HEK293 (cell line): ENCODE data around the gene MTMR4.
A peak's percentile ranks its signal among the peaks of the same experiment; 100 is the strongest.

Experiments used
- FEZF1 ChIP-seq: fragments of 450-650 bp; formaldehyde crosslinking; IDR thresholded peaks from 2 replicates; pipeline ENCODE4 v1.5.1; 2016; ENCODE audit warnings: missing biosample characterization, missing genetic modification characterization
- GLIS1 ChIP-seq: fragments of 450-650 bp; formaldehyde crosslinking; IDR thresholded peaks from 2 replicates; pipeline ENCODE4 v1.5.1; 2016; ENCODE audit warnings: missing biosample characterization, missing genetic modification characterization
- KLF16 ChIP-seq: fragments of 450-650 bp; formaldehyde crosslinking; IDR thresholded peaks from 2 replicates; pipeline ENCODE4 v1.5.1; 2017; ENCODE audit warnings: missing biosample characterization, missing genetic modification characterization
- SALL2 ChIP-seq: fragments of 450-650 bp; formaldehyde crosslinking; IDR thresholded peaks from 2 replicates; pipeline ENCODE4 v1.5.0; 2017; ENCODE audit warnings: missing biosample characterization, mild to moderate bottlenecking, missing genetic modification characterization, borderline replicate concordance
- TSHZ1 ChIP-seq: fragments of 450-650 bp; formaldehyde crosslinking; IDR thresholded peaks from 2 replicates; pipeline ENCODE4 v1.5.1; 2016; ENCODE audit warnings: missing biosample characterization, missing genetic modification characterization, borderline replicate concordance
- ZFHX2 ChIP-seq: fragments of 450-650 bp; formaldehyde crosslinking; conservative IDR thresholded peaks from 2 replicates; pipeline ENCODE4 v1.5.1; 2016; ENCODE audit warnings: missing biosample characterization, missing genetic modification characterization
- ZFP69B ChIP-seq: fragments of 450-650 bp; formaldehyde crosslinking; IDR thresholded peaks from 2 replicates; pipeline ENCODE4 v1.5.1; 2016; ENCODE audit warnings: missing biosample characterization, missing genetic modification characterization
- ZNF155 ChIP-seq: fragments of 450-650 bp; formaldehyde crosslinking; IDR thresholded peaks from 2 replicates; pipeline ENCODE4 v1.5.1; 2016; ENCODE audit warnings: missing biosample characterization, missing genetic modification characterization
- ZNF175 ChIP-seq: fragments of 450-650 bp; formaldehyde crosslinking; IDR thresholded peaks from 2 replicates; pipeline ENCODE4 v1.5.1; 2016; ENCODE audit warnings: missing biosample characterization, missing genetic modification characterization
- ZNF223 ChIP-seq: fragments of 450-650 bp; formaldehyde crosslinking; IDR thresholded peaks from 2 replicates; pipeline ENCODE4 v1.5.1; 2016; ENCODE audit warnings: missing biosample characterization, missing genetic modification characterization
- ZNF324 ChIP-seq: fragments of 450-650 bp; formaldehyde crosslinking; IDR thresholded peaks from 2 replicates; pipeline ENCODE4 v1.5.1; 2016; ENCODE audit warnings: missing biosample characterization, missing genetic modification characterization
- ZNF366 ChIP-seq: fragments of 450-650 bp; formaldehyde crosslinking; conservative IDR thresholded peaks from 2 replicates; pipeline ENCODE4 v1.5.1; 2016; ENCODE audit warnings: missing biosample characterization, missing genetic modification characterization
- ZNF433 ChIP-seq: fragments of 450-650 bp; formaldehyde crosslinking; IDR thresholded peaks from 2 replicates; pipeline ENCODE4 v1.5.1; 2016; ENCODE audit warnings: missing biosample characterization, missing genetic modification characterization, low read depth
- ZNF571 ChIP-seq: fragments of 450-650 bp; formaldehyde crosslinking; IDR thresholded peaks from 2 replicates; pipeline ENCODE4 v1.5.0; 2017; ENCODE audit warnings: missing biosample characterization, missing genetic modification characterization
- ZNF664 ChIP-seq: fragments of 450-650 bp; formaldehyde crosslinking; IDR thresholded peaks from 2 replicates; pipeline ENCODE4 v1.5.1; 2016; ENCODE audit warnings: missing biosample characterization, missing genetic modification characterization
- ZNF677 ChIP-seq: fragments of 450-650 bp; IDR thresholded peaks from 2 replicates; pipeline ENCODE4 v1.5.0; 2018; ENCODE audit warnings: missing biosample characterization, mild to moderate bottlenecking, missing genetic modification characterization, moderate library complexity
- ZNF747 ChIP-seq: fragments of 450-650 bp; formaldehyde crosslinking; IDR thresholded peaks from 2 replicates; pipeline ENCODE4 v1.5.1; 2016; ENCODE audit warnings: missing biosample characterization, missing genetic modification characterization
- ZNF76 ChIP-seq: fragments of 450-650 bp; formaldehyde crosslinking; IDR thresholded peaks from 2 replicates; pipeline ENCODE4; 2016; ENCODE audit warnings: low read depth, missing biosample characterization, missing genetic modification characterization, borderline replicate concordance
- ZNF792 ChIP-seq: fragments of 450-650 bp; formaldehyde crosslinking; IDR thresholded peaks from 2 replicates; pipeline ENCODE4 v1.5.1; 2016; ENCODE audit warnings: missing biosample characterization, missing genetic modification characterization
- TF ChIP-seq, protein P1 (sequence below): fragments of 450-650 bp; formaldehyde crosslinking; IDR thresholded peaks from 2 replicates; pipeline ENCODE4 v1.5.1; 2016; ENCODE audit warnings: missing biosample characterization, missing genetic modification characterization
- TF ChIP-seq, protein P2 (sequence below): fragments of 450-650 bp; formaldehyde crosslinking; conservative IDR thresholded peaks from 2 replicates; pipeline ENCODE4 v1.5.1; 2016; ENCODE audit warnings: low read depth, missing biosample characterization, missing genetic modification characterization
- TF ChIP-seq, protein P3 (sequence below): fragments of 450-650 bp; formaldehyde crosslinking; IDR thresholded peaks from 2 replicates; pipeline ENCODE4 v1.5.1; 2016; ENCODE audit warnings: missing biosample characterization, missing genetic modification characterization

MTMR4 gene

GRCh38 chr17:58513267-58513964 lies 1.0 kb downstream of the MTMR4 start (continued):
- TF ChIP-seq ZNF664 = no peak
- TF ChIP-seq GLIS1 (tag by site-specific recombination) = peak; percentile 55
- TF ChIP-seq ZNF677 (tag by site-specific recombination) = no peak
- no peak for TF ChIP-seq KLF16 (tag by site-specific recombination)
- TF ChIP-seq, protein P1, sequence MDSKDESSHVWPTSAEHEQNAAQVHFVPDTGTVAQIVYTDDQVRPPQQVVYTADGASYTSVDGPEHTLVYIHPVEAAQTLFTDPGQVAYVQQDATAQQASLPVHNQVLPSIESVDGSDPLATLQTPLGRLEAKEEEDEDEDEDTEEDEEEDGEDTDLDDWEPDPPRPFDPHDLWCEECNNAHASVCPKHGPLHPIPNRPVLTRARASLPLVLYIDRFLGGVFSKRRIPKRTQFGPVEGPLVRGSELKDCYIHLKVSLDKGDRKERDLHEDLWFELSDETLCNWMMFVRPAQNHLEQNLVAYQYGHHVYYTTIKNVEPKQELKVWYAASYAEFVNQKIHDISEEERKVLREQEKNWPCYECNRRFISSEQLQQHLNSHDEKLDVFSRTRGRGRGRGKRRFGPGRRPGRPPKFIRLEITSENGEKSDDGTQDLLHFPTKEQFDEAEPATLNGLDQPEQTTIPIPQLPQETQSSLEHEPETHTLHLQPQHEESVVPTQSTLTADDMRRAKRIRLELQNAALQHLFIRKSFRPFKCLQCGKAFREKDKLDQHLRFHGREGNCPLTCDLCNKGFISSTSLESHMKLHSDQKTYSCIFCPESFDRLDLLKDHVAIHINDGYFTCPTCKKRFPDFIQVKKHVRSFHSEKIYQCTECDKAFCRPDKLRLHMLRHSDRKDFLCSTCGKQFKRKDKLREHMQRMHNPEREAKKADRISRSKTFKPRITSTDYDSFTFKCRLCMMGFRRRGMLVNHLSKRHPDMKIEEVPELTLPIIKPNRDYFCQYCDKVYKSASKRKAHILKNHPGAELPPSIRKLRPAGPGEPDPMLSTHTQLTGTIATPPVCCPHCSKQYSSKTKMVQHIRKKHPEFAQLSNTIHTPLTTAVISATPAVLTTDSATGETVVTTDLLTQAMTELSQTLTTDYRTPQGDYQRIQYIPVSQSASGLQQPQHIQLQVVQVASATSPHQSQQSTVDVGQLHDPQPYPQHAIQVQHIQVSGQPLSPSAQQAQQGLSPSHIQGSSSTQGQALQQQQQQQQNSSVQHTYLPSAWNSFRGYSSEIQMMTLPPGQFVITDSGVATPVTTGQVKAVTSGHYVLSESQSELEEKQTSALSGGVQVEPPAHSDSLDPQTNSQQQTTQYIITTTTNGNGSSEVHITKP = peak; percentile 100
- TF ChIP-seq SALL2 (tag by site-specific recombination) = no peak
- TF ChIP-seq ZFHX2 (tag by site-specific recombination) = peak; percentile 72; the same call in 1 of the 2 replicates
- TF ChIP-seq ZNF223 (tag by site-specific recombination) = no peak
- peak; percentile 71; the same call in 1 of the 2 replicates for TF ChIP-seq ZNF76 (tag by site-specific recombination)
- TF ChIP-seq, protein P2, sequence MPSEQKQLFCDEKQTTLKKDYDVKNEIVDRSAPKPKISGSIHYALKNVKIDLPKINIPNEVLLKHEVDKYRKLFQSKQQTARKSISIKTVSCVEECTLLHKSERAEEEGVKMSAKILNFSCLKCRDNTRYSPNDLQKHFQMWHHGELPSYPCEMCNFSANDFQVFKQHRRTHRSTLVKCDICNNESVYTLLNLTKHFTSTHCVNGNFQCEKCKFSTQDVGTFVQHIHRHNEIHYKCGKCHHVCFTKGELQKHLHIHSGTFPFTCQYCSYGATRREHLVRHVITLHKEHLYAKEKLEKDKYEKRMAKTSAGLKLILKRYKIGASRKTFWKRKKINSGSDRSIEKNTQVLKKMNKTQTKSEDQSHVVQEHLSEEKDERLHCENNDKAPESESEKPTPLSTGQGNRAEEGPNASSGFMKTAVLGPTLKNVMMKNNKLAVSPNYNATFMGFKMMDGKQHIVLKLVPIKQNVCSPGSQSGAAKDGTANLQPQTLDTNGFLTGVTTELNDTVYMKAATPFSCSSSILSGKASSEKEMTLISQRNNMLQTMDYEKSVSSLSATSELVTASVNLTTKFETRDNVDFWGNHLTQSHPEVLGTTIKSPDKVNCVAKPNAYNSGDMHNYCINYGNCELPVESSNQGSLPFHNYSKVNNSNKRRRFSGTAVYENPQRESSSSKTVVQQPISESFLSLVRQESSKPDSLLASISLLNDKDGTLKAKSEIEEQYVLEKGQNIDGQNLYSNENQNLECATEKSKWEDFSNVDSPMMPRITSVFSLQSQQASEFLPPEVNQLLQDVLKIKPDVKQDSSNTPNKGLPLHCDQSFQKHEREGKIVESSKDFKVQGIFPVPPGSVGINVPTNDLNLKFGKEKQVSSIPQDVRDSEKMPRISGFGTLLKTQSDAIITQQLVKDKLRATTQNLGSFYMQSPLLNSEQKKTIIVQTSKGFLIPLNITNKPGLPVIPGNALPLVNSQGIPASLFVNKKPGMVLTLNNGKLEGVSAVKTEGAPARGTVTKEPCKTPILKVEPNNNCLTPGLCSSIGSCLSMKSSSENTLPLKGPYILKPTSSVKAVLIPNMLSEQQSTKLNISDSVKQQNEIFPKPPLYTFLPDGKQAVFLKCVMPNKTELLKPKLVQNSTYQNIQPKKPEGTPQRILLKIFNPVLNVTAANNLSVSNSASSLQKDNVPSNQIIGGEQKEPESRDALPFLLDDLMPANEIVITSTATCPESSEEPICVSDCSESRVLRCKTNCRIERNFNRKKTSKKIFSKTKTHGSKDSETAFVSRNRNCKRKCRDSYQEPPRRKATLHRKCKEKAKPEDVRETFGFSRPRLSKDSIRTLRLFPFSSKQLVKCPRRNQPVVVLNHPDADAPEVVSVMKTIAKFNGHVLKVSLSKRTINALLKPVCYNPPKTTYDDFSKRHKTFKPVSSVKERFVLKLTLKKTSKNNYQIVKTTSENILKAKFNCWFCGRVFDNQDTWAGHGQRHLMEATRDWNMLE (tag by site-specific recombination) = no peak
- no peak for TF ChIP-seq ZNF433 (tag by site-specific recombination)
- TF ChIP-seq ZNF366 (tag by site-specific recombination) = peak; percentile 62; the same call in 1 of the 2 replicates
- TF ChIP-seq ZFP69B (tag by site-specific recombination) = no peak
- TF ChIP-seq FEZF1 (tag by site-specific recombination) = no peak
- no peak for TF ChIP-seq ZNF175 (tag by site-specific recombination)
- TF ChIP-seq ZNF324 (tag by site-specific recombination) = no peak
- no peak for TF ChIP-seq ZNF571 (tag by site-specific recombination)
- TF ChIP-seq ZNF747 = no peak
- TF ChIP-seq ZNF155 (tag by site-specific recombination) = no peak
- TF ChIP-seq, protein P3, sequence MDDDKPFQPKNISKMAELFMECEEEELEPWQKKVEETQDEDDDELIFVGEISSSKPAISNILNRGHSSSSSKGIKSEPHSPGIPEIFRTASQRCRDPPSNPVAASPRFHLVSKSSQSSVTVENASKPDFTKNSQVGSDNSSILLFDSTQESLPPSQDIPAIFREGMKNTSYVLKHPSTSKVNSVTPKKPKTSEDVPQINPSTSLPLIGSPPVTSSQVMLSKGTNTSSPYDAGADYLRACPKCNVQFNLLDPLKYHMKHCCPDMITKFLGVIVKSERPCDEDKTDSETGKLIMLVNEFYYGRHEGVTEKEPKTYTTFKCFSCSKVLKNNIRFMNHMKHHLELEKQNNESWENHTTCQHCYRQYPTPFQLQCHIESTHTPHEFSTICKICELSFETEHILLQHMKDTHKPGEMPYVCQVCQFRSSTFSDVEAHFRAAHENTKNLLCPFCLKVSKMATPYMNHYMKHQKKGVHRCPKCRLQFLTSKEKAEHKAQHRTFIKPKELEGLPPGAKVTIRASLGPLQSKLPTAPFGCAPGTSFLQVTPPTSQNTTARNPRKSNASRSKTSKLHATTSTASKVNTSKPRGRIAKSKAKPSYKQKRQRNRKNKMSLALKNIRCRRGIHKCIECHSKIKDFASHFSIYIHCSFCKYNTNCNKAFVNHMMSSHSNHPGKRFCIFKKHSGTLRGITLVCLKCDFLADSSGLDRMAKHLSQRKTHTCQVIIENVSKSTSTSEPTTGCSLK (tag by site-specific recombination) = no peak
- no peak for TF ChIP-seq TSHZ1
- TF ChIP-seq ZNF792 (tag by site-specific recombination) = no peak
